Measurements from ENCODE around the gene OMP.
"Not testable (repeated sequence)": the region's sequence is repeated elsewhere in the genome, so short reads cannot be mapped to it uniquely, and the experiment has no call there.

DNA sequence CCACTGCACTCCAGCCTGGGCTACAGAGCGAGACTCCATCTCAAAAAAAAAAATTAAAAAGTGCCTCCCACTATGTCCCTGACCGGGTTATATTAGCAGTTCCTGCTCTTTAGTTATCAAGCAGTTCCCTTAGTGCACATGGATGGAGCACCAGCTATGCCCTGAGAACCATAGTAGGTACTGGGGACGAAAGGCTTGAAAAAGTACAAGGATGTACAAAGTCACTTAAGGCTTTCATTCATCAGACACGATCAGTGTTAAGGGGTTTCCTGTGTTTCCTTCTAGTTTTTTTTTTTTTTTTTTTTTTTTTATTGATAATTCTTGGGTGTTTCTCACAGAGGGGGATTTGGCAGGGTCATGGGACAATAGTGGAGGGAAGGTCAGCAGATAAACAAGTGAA is 5.5 kb upstream of the OMP start:
- TF ChIP-seq, protein P1, sequence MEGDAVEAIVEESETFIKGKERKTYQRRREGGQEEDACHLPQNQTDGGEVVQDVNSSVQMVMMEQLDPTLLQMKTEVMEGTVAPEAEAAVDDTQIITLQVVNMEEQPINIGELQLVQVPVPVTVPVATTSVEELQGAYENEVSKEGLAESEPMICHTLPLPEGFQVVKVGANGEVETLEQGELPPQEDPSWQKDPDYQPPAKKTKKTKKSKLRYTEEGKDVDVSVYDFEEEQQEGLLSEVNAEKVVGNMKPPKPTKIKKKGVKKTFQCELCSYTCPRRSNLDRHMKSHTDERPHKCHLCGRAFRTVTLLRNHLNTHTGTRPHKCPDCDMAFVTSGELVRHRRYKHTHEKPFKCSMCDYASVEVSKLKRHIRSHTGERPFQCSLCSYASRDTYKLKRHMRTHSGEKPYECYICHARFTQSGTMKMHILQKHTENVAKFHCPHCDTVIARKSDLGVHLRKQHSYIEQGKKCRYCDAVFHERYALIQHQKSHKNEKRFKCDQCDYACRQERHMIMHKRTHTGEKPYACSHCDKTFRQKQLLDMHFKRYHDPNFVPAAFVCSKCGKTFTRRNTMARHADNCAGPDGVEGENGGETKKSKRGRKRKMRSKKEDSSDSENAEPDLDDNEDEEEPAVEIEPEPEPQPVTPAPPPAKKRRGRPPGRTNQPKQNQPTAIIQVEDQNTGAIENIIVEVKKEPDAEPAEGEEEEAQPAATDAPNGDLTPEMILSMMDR (IDR thresholded peaks at IDR 0.05): not testable (repeated sequence)
- TF ChIP-seq POLR2A (IDR thresholded peaks at IDR 0.05): not testable (repeated sequence)

Measured in uterus (tissue), 2 donors.